ENCODE data around the gene CACNA1E. TPM values are rescaled to one million over a fixed set of nuclear protein-coding genes. Genes with fewer than 3 reads are reported as not detected.

CACNA1E gene
- total RNA-seq, result under 1 TPM in 1 of 2 experiments, not detected in 1; 0.04 TPM

- Mint-ChIP-seq H3K4me1 (peaks cover 8% of the 10 kb centered on the region), H3K27me3 (peaks cover 82% of the 10 kb centered on the region), H3K36me3 (no peaks in the 10 kb centered on the region), H3K9me3 (no peaks in the 10 kb centered on the region), H3K27ac (no peak within 1 kb of the TSS), H3K4me3 (peak within 1 kb of the TSS; percentile 60)
- no peak for DNase-seq
Observed at GRCh38 chr1:181483285-181484195, at the start of gene CACNA1E. Gene CACNA1E (plus strand): TSS chr1:181483517. CDS start chr1:181483745, 228 bp downstream.

- H3K9me3 Mint-ChIP-seq, result no peaks in the 10 kb centered on the region
- DNase-seq, result no peak
- H3K4me3 Mint-ChIP-seq, result no peak overlapping the region
- H3K27ac Mint-ChIP-seq, result no peak overlapping the region
- no peaks in the 10 kb centered on the region for H3K4me1 Mint-ChIP-seq
- H3K27me3 Mint-ChIP-seq, result peaks cover 12% of the 10 kb centered on the region
- H3K36me3 Mint-ChIP-seq, result no peaks in the 10 kb centered on the region
Observed at GRCh38 chr1:181433931-181434330, 49.4 kb upstream of the CACNA1E start.

GRCh38 chr1:181438013-181438412, 45.3 kb upstream of the CACNA1E start:
- H3K36me3 Mint-ChIP-seq, result no peaks in the 10 kb centered on the region
- no peak overlapping the region for H3K27ac Mint-ChIP-seq
- no peaks in the 10 kb centered on the region for H3K4me1 Mint-ChIP-seq
- no peak for DNase-seq
- peaks cover 12% of the 10 kb centered on the region for H3K27me3 Mint-ChIP-seq
- H3K4me3 Mint-ChIP-seq, result no peak overlapping the region
- H3K9me3 Mint-ChIP-seq, result no peaks in the 10 kb centered on the region

- no peaks in the 10 kb centered on the region for H3K36me3 Mint-ChIP-seq
- H3K4me3 Mint-ChIP-seq, result no peak overlapping the region
- no peaks in the 10 kb centered on the region for H3K9me3 Mint-ChIP-seq
- DNase-seq, result no peak
- no peak overlapping the region for H3K27ac Mint-ChIP-seq
- peaks cover 4% of the 10 kb centered on the region for H3K27me3 Mint-ChIP-seq
- H3K4me1 Mint-ChIP-seq, result no peaks in the 10 kb centered on the region
Observed at GRCh38 chr1:181440510-181440909, 42.8 kb upstream of the CACNA1E start.

GRCh38 chr1:181442181-181442525, 41.2 kb upstream of the CACNA1E start:
- no peak for DNase-seq
- Mint-ChIP-seq H3K4me3 (no peak overlapping the region), H3K27me3 (no peaks in the 10 kb centered on the region)

GRCh38 chr1:181443231-181443853, 40.0 kb upstream of the CACNA1E start:
- Mint-ChIP-seq H3K36me3 (no peaks in the 10 kb centered on the region), H3K27ac (no peak overlapping the region), H3K4me3 (no peak overlapping the region), H3K9me3 (no peaks in the 10 kb centered on the region), H3K4me1 (no peaks in the 10 kb centered on the region), H3K27me3 (no peaks in the 10 kb centered on the region)
- DNase-seq, result no peak

More at GRCh38 chr1:181442181-181442525, 41.2 kb upstream of the CACNA1E start:
- Mint-ChIP-seq H3K27ac (no peak overlapping the region), H3K36me3 (no peaks in the 10 kb centered on the region), H3K9me3 (no peaks in the 10 kb centered on the region), H3K4me1 (no peaks in the 10 kb centered on the region)

GRCh38 chr1:181445436-181445835, 37.9 kb upstream of the CACNA1E start:
- Mint-ChIP-seq H3K27me3 (peaks cover 4% of the 10 kb centered on the region), H3K9me3 (no peaks in the 10 kb centered on the region), H3K36me3 (no peaks in the 10 kb centered on the region), H3K27ac (no peak overlapping the region), H3K4me1 (no peaks in the 10 kb centered on the region), H3K4me3 (no peak overlapping the region)
- no peak for DNase-seq

- H3K36me3 Mint-ChIP-seq, result no peaks in the 10 kb centered on the region
- H3K27me3 Mint-ChIP-seq, result peaks cover 4% of the 10 kb centered on the region
- no peak overlapping the region for H3K27ac Mint-ChIP-seq
- H3K4me1 Mint-ChIP-seq, result no peaks in the 10 kb centered on the region
- H3K9me3 Mint-ChIP-seq, result no peaks in the 10 kb centered on the region
- H3K4me3 Mint-ChIP-seq, result no peak overlapping the region
- no peak for DNase-seq
Observed at GRCh38 chr1:181448461-181448860, 34.9 kb upstream of the CACNA1E start.

- no peaks in the 10 kb centered on the region for H3K9me3 Mint-ChIP-seq
- no peaks in the 10 kb centered on the region for H3K4me1 Mint-ChIP-seq
- no peaks in the 10 kb centered on the region for H3K36me3 Mint-ChIP-seq
- no peak for DNase-seq
- H3K27ac Mint-ChIP-seq, result no peak overlapping the region
- peaks cover 9% of the 10 kb centered on the region for H3K27me3 Mint-ChIP-seq
- no peak overlapping the region for H3K4me3 Mint-ChIP-seq
Observed at GRCh38 chr1:181451661-181452230, 31.6 kb upstream of the CACNA1E start.

- DNase-seq, result no peak
- H3K9me3 Mint-ChIP-seq, result no peaks in the 10 kb centered on the region
- H3K4me3 Mint-ChIP-seq, result no peak overlapping the region
- H3K27ac Mint-ChIP-seq, result no peak overlapping the region
- H3K4me1 Mint-ChIP-seq, result no peaks in the 10 kb centered on the region
- H3K27me3 Mint-ChIP-seq, result peaks cover 12% of the 10 kb centered on the region
- H3K36me3 Mint-ChIP-seq, result no peaks in the 10 kb centered on the region
Observed at GRCh38 chr1:181452746-181453145, 30.6 kb upstream of the CACNA1E start.

GRCh38 chr1:181453541-181454201, 29.6 kb upstream of the CACNA1E start:
- no peak for DNase-seq
- H3K36me3 Mint-ChIP-seq, result no peaks in the 10 kb centered on the region

GRCh38 chr1:181456551-181456950, 26.8 kb upstream of the CACNA1E start:
- Mint-ChIP-seq H3K27ac (no peak overlapping the region), H3K4me3 (no peak overlapping the region), H3K27me3 (peaks cover 18% of the 10 kb centered on the region), H3K36me3 (no peaks in the 10 kb centered on the region), H3K9me3 (no peaks in the 10 kb centered on the region), H3K4me1 (no peaks in the 10 kb centered on the region)
- DNase-seq, result no peak

More at GRCh38 chr1:181453541-181454201, 29.6 kb upstream of the CACNA1E start:
- peaks cover 12% of the 10 kb centered on the region for H3K27me3 Mint-ChIP-seq
- H3K9me3 Mint-ChIP-seq, result no peaks in the 10 kb centered on the region
- no peak overlapping the region for H3K27ac Mint-ChIP-seq
- H3K4me1 Mint-ChIP-seq, result no peaks in the 10 kb centered on the region
- H3K4me3 Mint-ChIP-seq, result no peak overlapping the region

GRCh38 chr1:181458419-181458818, 24.9 kb upstream of the CACNA1E start:
- no peaks in the 10 kb centered on the region for H3K9me3 Mint-ChIP-seq
- no peak overlapping the region for H3K4me3 Mint-ChIP-seq
- H3K4me1 Mint-ChIP-seq, result peaks cover 1% of the 10 kb centered on the region
- no peak overlapping the region for H3K27ac Mint-ChIP-seq
- H3K36me3 Mint-ChIP-seq, result no peaks in the 10 kb centered on the region
- H3K27me3 Mint-ChIP-seq, result peaks cover 18% of the 10 kb centered on the region
- no peak for DNase-seq

- no peaks in the 10 kb centered on the region for H3K36me3 Mint-ChIP-seq
- no peak for DNase-seq
- H3K4me3 Mint-ChIP-seq, result no peak overlapping the region
- H3K9me3 Mint-ChIP-seq, result peaks cover under 1% of the 10 kb centered on the region
- H3K4me1 Mint-ChIP-seq, result peaks cover 2% of the 10 kb centered on the region
- H3K27me3 Mint-ChIP-seq, result peaks cover 24% of the 10 kb centered on the region
- no peak overlapping the region for H3K27ac Mint-ChIP-seq
Observed at GRCh38 chr1:181459067-181459466, 24.2 kb upstream of the CACNA1E start.

- no peak overlapping the region for H3K27ac Mint-ChIP-seq
- no peak for DNase-seq
- H3K36me3 Mint-ChIP-seq, result no peaks in the 10 kb centered on the region
- peaks cover 1% of the 10 kb centered on the region for H3K9me3 Mint-ChIP-seq
- no peak overlapping the region for H3K4me3 Mint-ChIP-seq
- peaks cover 36% of the 10 kb centered on the region for H3K27me3 Mint-ChIP-seq
- H3K4me1 Mint-ChIP-seq, result no peaks in the 10 kb centered on the region
Observed at GRCh38 chr1:181469829-181470228, 13.5 kb upstream of the CACNA1E start.

Data from activated naive CD8-positive, alpha-beta T cell treated with anti-CD3 and anti-CD28 coated beads for 36 hours (primary cell).